HG03135 (cell line): Measurements from ENCODE around the gene PID1.
"Not testable (repeated sequence)": the region's sequence is repeated elsewhere in the genome, so short reads cannot be mapped to it uniquely, and the experiment has no call there.

ENCODE experiments used
- ATAC-seq: cut with Tn5 transposase; IDR thresholded peaks from one replicate; pipeline ENCODE4 v1.9.1; 2021; ENCODE audit warnings: mild to moderate bottlenecking, moderate library complexity; ENCODE audit not compliant: unreplicated experiment

PID1 gene

GRCh38 chr2:229084447-229084846 is 186.6 kb downstream of the PID1 start:
- no peak for ATAC-seq

- ATAC-seq, result no peak
These were observed 187.3 kb downstream of the PID1 start for GRCh38 chr2:229083606-229084340.

GRCh38 chr2:229081411-229081810 is 189.7 kb downstream of the PID1 start:
- ATAC-seq, result no peak

DNA sequence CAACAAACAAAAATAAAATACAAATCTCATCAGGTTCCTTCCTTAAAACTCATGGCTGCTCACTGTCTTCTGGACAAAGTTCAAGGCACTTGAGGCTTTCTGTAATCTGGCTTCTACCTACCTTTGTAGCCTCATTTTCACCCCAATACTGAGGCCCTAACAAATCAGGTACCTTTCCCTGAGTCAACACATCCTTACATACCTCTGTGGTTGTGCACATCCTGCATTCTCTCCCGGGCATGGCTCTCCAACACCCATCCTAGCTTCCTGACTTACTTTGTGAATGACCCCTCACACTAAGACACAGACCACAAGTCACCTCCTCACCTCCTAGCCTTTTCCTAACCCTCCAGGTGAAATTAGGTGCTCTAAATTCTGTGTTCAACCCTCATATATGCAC is 190.9 kb downstream of the PID1 start:
- ATAC-seq, result no peak

GRCh38 chr2:229076886-229077285 is 194.2 kb downstream of the PID1 start:
- ATAC-seq, result not testable (repeated sequence)

DNA sequence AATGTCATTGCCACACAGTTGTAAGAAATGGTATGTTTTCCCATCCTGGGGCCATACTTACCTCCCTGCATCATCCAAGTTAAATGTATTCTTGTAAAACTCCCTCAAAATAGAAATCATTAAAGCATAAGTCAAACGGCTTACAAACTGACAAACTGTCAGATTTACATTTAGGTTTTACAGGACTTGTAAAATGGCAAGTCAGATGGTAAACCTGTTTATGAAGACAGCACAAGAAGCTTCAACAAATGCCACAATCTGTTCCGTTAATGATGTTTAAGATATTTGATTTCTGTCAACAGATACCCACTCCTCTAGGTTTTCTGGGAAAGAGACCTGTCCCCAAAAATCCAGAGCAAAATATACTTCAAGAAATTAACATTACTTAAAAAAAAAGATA is 197.2 kb downstream of the PID1 start:
- ATAC-seq, result no peak

DNA sequence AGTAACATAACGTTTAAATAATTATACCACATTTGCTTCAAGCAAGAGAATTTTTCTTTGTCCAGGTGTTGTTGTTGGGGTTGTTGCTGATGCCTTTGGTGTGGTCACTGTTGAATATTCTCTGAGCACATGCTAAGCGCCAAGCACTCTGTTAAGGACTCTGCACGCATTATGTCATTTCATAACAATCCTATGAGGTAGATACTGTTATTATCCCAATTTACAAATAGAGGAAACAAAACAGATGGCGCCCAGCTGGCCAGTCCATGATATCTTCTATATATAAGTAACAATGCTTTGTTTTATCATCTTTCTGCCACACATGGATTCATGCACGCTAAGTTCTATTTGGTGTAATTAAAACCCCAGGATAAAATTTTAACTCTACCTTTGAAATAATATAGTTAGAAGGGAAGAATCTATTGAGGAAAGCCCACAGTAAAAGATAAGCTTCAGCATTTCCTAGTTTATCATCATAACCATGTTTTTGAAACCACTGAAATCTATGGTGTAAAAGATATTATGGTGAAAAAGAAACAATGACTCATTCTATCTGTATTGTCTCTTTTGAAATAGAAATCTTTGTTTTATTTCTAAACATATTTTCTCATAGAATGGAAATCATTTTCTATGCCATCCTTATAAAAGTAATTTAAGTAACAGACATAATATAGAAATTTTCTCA is 199.7 kb downstream of the PID1 start:
- ATAC-seq, result no peak

DNA sequence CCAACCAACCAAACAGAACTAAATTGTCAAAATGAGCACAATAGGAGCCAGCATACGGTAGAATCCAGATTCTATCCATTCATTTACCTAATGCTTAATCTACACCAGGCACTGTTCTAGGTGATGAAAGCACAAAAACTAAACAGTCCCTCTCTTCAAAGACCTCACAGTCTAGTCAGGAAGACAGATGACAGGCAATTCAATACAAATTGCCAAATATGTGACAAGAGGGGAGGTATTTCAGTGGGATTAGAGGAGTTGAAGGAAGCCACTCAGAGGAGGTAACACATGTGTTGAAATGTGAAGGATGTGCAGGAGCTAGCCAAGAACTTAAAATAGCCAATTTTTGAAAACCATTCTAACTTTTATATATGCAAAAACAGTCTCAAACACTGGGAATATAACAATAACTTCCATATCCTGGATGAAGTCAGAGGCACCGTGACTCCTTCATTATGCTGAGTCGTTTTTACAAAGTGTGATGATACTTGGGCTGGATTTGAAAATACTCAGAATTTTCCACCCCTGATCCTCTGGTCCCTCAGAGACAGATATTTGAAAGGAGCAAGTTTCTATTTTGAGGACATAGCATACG is 204.9 kb downstream of the PID1 start:
- no peak for ATAC-seq

DNA sequence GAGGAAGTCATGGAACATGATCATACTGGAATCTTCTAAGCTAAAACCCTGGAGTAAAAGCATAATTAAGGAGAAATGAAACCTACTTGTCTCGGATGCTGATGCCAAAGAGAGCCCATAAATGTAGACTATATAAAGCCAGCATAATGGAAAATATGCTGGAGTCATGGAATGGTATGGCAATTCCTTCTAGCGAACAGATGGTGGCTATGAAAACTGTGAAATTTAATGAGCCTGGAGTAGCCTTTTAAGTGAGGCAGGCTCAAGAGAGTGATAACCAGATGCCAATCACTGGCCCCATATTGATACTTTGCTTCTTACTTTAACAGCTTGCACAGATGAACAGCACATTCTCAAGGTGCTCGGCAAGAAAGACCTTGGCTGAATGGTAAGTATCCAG is 206.3 kb downstream of the PID1 start:
- no peak for ATAC-seq

DNA sequence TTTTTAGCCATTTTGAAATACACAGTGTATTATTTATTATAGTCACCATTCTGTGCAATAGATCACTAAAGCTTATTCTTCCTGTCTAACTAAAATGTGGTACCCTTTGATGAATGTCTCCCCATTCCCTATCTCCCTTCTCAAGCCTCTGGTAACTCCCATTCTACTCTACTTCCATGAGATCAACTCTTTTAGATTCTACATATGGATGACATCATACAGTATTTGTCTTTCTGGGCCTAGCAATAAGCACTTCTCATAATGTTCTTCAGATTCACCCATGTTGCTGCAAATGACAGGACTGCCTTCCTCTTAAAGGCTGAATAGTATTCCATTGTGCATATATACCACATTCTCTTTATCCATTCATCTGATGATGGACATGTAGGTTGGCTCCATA is 210.9 kb downstream of the PID1 start:
- no peak for ATAC-seq

GRCh38 chr2:229059331-229060033 is 211.6 kb downstream of the PID1 start:
- ATAC-seq, result no peak

DNA sequence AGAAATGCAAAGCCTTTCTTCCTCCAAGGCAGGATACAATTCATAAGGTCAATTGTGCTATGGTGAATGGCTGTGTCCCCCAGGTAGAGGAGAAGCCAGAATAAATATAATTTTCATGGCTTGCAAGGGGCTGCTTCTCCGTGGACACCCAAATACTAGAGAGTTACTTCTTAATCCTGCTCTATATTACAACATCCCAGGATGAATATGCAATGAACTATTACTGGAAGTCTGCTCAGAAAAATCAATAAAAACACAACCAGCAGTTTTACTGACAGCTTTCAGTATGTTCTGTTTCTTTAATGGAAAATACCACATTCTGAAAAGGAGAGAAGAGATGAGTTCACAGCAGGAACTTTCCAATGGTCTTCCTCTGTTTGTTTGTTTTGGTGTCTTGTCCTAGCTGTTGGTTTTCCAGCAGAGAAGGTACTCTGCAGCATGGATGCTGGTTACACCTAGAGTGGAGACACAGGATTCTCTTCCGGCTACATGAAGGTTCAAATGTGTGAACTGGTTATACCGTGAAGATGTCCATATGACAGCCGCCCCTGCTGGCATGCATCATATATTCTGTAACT is 213.0 kb downstream of the PID1 start:
- no peak for ATAC-seq

GRCh38 chr2:229054311-229054710 is 216.8 kb downstream of the PID1 start:
- ATAC-seq, result no peak

GRCh38 chr2:229051798-229052197 is 219.3 kb downstream of the PID1 start:
- no peak for ATAC-seq

- ATAC-seq, result no peak
These were observed 221.0 kb downstream of the PID1 start for GRCh38 chr2:229050133-229050532.

GRCh38 chr2:229048134-229048533 is 223.0 kb downstream of the PID1 start:
- no peak for ATAC-seq

DNA sequence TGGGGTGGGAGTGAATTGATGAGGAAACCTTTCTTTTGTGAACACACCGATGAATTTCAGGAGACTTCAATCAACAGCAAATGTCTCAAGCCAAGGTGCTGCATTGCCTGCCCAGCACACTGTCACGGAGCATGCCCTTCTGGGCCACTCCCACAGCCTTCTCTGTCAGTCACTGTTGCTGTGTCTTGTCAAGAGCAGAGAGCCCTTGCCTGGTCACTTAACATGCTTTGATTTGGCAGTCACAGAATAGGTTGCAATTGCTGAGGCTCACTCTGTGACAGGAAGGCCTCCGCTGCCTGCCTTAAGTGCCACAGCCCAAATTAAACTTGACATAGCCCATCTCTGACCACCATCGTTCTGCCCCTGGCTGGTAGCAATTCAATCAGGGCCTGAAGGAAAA is 225.4 kb downstream of the PID1 start:
- ATAC-seq, result no peak

DNA sequence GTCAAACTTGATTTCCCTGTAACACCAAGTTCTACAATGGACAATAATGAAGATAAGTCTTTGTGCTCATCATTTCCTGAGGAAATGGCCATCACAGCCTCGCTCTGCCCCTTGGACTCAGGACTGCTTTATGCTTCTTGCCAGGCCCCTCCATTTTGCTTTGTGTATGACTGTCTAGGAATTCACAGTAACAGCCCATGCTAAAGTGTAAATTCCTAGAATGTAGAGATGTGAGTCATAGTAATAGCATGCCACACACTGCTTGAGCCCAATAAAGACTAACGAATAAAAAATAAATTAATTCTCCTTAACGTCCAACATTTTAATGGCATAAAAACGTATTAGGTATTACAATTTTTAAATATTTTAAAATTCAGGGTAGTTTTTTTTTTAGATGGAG is 226.5 kb downstream of the PID1 start:
- ATAC-seq, result no peak

DNA sequence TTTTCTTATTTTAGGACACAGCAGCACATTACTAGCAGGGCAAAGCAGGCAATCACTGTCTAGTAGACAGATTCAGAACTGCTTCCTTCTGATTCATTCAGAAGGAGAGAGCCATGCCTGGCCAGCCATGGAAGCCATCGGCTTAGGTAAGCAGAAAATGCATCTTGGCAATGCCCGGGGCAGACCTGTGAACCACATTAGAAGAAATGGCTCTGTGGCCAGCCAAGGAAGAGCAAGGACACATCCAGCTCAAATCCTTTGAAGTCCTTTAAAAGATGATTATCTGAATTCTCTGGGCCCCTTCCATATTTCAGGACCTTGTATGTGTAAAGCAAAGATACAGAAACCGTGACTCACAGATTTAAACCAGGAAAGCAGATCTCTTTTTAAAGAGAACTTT is 227.4 kb downstream of the PID1 start:
- ATAC-seq, result no peak

DNA sequence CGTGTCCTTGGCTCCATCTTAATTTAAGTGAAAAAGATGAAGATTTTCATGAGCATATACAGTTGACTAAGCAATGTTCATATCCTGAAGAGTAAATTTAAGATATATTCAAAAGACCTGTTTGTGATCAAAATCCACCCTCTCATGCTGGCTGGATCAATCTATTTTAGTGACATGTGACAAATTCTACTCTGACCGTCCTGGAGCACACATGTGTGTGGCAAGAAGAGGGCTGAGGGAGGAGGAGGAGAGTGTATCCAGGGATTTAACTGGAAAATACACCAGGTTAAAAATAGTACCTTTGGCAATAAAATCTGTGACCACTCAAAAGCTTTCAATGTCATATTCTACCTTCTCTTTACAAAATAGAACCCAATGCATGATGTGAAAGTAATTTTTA is 228.7 kb downstream of the PID1 start:
- ATAC-seq, result no peak

DNA sequence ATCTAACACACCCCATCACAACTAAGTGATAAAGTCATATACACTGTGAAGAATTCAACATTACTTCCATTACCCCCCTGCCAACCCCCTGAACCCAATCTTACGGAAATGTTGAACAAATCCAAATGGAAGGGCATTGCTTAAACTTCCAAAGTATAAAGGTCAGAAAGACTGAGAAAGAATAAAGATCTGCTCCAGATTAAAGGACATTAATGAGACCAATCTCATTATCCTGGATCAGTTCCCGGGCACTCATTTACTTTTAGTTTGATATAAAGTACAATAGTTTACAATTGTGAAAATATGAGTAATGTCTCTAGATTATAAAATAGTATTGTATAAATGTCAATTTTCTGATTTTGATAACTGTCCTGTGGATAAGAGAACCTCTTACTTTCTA is 229.4 kb downstream of the PID1 start:
- ATAC-seq, result no peak
